Activated CD4-positive, alpha-beta T cell treated with anti-CD3 and anti-CD28 coated beads, Interleukin-2, amount 50 U/mL, for 48 hours (primary cell): Measurements from ENCODE around the gene AKR7A3.
"Not testable (repeated sequence)": the region's sequence is repeated elsewhere in the genome, so short reads cannot be mapped to it uniquely, and the experiment has no call there.

Experiments used
- DNase-seq, 2 experiments: peaks; one replicate each; pipeline ENCODE4 v3.0.0-alpha.2; 2020

AKR7A3 gene

GRCh38 chr1:19287436-19288185 lies 959 bp downstream of the AKR7A3 start:
- DNase-seq = no peak

DNA sequence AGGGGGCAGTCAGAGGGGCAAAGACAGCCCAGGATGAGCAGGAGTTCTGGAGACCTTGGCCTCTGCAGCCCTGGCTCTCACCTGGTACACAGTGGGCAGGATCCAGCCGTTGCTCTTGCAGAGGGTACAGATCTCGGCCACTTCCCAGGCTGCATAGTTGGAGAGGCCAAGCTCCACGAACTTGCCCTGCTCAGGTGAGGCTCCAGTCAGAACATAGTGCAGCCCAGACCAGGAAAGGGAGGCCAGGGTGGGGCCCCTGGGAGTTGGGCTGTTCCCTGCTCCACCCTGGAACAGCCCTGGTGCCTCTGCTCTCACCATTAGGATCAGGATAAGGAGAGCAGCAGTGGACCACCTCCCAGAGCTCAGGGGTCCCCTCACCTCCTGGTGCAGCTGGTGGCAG lies 2.8 kb downstream of the AKR7A3 start:
- DNase-seq = not testable (repeated sequence)

DNA sequence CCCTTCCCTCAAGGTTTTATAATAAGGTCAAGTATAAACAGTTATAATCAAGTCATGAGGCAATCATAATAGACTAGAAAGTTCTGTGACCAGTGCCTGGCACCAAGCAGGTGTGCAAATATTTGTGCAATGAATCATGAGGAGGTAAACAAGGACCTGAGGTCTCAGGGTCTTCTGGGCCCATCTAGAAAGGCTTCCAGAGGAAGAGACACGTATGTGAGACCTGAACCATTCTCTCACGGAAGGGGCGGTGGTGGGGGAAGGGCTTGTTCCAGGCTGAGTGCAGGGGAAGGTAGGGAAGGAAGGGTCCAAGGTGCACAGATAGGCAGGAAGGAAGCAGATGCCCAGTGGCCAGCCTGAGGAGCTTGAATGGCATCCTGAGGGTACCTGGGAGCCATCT lies 3.2 kb downstream of the AKR7A3 start:
- not testable (repeated sequence) for DNase-seq

GRCh38 chr1:19284881-19285280 lies 3.7 kb downstream of the AKR7A3 start:
- DNase-seq = no peak

DNA sequence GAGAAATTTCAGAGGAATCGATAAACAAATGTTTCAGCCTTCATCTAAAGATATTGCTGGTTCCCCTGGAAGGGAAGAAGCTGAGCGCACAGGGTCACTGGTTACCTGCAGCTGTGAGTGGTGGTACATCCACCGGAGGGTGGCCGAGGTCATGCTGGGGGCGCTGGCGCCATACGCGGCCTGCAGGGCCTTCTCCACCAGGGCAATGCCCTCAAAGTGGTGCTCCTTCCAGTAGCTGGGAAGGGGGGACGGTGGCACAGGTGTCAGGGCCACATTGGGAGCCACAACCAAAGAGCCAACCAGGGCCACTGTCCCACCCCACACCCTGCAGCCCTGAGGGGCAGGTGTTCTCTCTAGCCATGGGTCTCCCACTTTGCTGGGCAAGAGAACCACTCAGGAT lies 4.7 kb downstream of the AKR7A3 start:
- no peak for DNase-seq

DNA sequence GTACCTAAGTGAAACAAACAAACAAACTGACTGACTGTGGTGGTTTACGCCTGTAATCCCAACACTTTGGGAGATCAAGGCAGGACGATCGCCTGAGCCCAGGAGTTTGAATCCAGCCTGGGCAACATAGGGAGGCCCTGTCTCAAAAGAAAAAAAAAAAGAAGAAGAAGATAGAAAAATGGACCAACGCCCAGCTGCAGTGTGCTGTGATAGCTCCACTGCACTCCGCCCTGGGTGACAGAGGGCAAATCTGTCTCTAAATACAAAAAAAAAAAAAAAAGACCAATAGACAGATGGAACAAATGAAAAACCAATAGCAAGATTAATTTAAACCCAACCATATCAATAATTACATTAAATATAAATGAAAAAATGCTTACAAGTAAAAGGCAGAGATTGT lies 13.9 kb downstream of the AKR7A3 start:
- no peak for DNase-seq

DNA sequence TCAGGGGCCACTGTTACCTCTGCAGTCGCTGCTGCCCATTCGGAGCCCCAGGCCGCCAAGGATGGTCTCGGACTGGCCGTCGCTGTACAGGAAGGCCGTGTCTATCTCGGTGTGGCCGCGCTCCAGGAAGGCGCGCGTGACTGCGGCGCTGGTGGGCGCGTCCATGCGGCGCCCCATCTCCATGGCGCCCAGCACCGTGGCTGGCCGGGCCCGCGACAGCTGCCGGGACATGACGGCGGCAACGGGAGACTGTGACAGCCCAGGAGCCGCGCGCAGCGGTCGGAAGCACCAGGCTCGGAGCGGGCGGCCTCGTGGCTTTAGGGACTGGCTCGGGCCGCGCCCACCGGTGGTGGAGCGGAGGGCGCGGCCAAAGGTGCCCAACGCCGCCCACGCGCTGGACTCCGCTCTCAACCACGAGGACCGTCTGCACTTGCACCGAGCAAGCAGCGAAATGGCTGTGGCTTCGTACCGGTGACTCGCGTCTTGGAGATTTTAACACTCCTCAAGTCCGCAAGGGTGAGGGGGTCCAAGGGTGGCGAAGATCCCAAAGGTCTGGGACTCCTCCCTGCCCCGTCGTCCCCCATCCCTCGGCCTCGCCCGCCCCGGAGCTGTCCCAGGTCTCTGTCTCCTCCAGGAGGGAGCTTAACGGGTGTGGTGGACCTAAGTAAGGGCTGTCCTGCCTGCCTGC lies 14.6 kb downstream of the AKR7A3 start:
- DNase-seq = not testable (repeated sequence)

DNA sequence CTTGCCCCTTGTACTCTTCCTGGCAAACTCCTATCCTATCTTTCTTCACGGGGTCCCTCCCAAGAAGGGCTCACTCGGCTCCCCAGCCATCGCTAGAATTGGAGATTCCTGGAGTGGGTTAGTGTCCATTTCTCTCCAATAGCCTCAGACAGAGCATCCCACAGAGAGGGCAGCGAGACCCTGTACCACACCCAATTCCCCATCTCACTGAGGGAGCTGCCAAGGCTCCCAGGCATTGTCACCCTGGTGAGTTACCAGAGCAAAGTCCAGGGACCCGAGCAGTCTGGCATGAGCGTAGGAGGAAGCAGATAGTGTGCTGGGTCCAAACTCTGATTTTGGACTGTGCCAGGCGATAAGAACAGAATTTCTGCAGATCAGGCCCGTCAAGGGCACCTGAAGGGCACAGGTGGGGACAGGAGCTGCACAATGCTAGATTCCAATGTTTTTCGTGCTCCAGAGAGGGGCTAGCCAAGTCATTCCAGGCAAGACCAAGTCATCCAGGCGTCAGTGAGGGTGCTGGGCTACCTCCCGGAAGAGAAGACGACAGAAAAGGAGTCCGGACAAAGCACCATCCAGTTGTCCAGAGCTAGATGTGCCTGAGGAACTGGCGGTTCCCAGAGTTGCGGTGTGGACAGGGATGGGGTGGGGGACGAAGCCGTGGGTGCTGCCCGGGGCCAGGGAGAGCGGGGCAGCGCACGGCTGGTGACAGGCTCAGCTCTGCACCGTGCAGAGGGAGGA lies 15.3 kb downstream of the AKR7A3 start:
- no peak for DNase-seq

- no peak for DNase-seq
Measured at GRCh38 chr1:19272064-19272463, 16.5 kb downstream of the AKR7A3 start.

DNA sequence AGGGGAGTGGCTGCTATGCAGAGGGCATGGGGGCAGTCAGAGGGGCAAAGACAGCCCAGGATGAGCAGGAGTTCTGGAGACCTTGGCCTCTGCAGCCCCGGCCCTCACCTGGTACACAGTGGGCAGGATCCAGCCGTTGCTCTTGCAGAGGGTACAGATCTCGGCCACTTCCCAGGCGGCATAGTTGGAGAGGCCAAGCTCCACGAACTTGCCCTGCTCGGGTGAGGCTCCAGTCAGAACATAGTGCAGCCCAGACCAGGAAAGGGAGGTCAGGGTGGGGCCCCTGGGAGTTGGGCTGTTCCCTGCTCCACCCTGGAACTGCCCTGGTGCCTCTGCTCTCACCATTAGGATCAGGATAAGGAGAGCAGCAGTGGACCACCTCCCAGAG lies 18.2 kb downstream of the AKR7A3 start:
- not testable (repeated sequence) for DNase-seq

- not testable (repeated sequence) for DNase-seq
Measured at GRCh38 chr1:19269427-19270342, 18.9 kb downstream of the AKR7A3 start.

- DNase-seq = no peak
Measured at GRCh38 chr1:19268445-19268844, 20.1 kb downstream of the AKR7A3 start.

DNA sequence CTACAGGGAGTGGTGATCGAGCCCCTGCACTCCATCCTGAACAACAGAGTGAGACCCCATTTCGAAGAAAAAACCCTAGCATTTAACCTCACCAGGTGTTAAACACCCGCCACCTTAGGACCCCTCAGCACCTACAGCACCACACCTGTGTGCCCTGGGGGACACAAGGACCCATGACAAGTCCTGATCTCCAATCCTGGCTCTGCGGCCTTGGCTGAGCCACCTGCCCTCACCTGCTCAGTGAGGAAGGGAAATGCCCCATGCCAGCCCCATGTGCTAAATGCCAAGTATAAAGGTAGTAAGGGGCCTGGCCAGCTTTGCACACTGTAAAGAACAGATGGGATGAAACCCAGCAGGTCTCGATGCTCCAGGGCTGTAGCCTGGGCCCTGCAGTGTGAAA lies 25.8 kb downstream of the AKR7A3 start:
- DNase-seq = no peak

DNA sequence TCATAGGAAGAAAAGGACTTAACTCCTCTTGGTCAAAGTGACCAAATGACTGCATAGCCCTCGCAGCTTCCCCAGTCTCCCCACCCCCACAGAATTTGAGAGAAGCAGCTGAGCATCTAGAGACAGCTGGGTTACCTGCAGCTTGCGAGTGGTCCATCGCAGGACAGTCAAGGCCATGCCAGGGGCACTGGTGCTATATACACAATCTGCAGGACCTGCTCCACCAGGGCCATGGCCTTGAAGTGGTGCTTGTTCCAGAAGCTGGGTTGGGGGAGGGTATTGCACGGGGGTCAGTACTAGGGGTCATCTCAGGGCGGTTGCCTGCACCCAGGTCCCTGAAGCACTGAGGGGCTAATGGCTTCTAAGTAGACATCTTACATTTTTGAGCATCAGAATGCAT lies 26.5 kb downstream of the AKR7A3 start:
- DNase-seq = no peak

- no peak for DNase-seq
Measured at GRCh38 chr1:19260211-19261138, 28.1 kb downstream of the AKR7A3 start.

DNA sequence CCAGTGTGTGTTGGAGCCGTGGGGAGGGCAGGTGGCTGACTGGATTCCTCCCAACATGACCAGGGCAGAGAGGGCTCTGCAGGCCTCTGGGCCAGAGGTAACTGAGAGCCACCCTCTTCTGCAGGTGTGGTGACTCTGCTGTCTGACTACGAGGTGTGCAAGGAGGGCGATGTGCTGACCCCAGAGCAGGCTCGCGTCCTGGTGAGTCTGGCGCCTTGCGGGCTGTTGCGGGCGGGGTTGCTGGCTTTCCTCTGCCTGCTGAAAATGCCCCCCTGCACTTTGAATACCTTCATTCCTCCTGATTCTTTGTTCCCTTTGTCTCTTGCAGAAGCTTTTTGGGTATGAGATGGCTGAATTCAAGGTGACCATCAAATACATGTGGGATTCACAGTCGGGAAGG lies 30.2 kb downstream of the AKR7A3 start:
- DNase-seq = no peak

- peak; percentile 59 to 72 for DNase-seq
Measured at GRCh38 chr1:19257178-19257914, 31.2 kb downstream of the AKR7A3 start.

DNA sequence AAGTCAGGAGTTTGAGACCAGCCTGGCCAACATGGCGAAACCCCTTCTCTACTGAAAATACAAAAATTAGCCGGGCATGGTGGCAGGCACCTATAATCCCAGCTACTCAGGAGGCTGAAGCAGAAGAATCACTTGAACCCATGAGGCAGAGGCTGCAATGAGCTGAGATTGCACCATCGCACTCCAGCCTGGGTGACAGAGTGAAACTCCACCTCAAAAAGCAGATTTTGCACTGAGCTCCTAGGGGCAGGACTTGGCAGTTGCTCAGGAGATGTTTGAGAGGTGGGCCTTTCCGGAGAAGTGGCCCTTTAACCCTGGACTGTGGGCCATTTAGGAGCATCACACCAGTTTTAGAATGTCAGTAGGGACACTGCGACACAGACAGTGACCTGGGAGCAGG lies 32.3 kb downstream of the AKR7A3 start:
- DNase-seq = not testable (repeated sequence)

DNA sequence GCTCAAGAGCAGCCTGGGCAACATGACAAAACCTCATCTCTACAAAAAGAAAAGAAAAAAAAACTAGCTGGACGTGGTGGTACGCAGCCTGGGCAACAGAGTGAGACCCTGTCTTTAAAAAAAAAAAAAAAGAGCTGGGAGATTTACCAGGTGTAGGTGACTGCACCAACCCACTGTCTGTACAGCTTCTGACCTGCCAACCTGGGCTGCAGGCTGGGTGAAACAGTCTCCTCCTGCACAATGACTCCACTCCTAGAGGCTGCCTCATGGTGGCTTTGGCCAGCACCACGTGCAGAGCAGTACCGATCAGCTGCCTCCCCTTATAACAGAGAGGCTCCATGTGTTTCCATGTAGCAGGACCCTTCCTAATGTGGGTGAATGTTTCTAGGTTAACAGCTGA lies 33.3 kb downstream of the AKR7A3 start:
- DNase-seq = no peak

- no peak for DNase-seq
Measured at GRCh38 chr1:19254416-19254815, 34.2 kb downstream of the AKR7A3 start.
